CD4-positive, alpha-beta T cell treated with Interleukin-17A for 1 hour (primary cell): Measurements from ENCODE around the gene TMEM131.
"Not testable (repeated sequence)": the region's sequence is repeated elsewhere in the genome, so short reads cannot be mapped to it uniquely, and the experiment has no call there.

Experiments used
- DNase-seq: peaks from one replicate; pipeline ENCODE4 v3.0.0-alpha.2; 2020

Gene TMEM131

DNA sequence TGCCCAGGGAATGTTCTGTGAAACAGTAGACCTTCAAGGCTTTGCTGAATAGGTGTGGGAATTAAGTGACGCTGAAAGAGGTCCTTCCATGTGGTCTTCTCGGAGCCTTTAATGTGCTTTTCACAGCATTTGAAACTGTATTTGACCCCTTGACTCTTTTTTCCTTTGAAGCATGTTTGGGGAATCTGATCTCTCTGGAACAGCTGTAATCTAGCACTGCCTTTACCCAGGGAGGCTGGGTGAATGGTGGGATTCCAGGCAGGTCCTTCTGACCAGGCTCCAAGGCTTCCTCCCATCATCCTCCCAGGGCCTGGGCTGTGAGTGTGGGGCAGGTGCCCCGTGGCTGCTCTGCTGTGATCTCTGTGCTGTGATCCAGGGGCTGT is 278.1 kb downstream of the TMEM131 start:
- no peak for DNase-seq

DNA sequence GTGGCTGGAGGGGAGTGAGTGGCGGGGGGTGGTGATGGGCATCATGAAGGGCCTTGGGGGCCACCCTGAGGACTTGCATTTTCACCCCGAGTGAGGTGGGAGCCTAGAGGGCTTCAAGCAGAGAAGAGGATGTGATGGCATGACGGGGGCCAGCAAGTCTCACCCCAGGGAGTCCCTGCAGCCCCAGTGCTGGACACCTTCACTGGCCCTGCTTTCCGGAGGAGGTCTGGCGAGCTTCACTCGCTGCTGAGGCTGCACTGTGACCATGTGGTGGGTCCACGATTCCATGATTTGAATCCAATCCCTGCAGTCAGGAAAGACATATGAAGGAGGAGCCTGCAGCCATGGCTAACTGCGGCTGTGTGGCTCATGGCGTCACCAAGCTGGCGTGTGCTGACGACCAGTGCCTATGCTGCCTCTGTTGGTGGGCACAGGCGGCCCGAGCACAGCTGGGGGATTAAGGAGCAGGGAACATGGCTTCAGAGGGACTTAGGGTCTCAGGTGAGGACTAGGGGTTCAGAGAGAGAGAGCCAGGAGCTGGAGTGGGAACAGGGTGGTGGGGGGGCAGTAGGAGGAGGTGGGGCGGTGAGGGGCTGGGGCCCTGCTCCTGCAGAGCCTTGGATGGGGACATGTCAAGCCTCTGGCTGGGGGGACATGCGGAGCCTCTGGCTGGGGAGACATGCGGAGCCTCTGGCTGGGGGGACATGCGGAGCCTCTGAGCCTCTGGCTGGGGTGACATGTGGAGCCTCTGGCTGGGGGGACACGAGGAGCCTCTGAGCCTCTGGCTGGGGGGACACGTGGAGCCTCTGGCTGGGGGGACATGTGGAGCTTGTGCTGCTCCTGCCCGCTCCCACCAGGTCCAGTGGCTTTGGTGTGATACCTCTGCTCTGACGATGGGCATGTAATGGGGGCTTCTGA is 278.8 kb downstream of the TMEM131 start:
- DNase-seq: no peak

DNA sequence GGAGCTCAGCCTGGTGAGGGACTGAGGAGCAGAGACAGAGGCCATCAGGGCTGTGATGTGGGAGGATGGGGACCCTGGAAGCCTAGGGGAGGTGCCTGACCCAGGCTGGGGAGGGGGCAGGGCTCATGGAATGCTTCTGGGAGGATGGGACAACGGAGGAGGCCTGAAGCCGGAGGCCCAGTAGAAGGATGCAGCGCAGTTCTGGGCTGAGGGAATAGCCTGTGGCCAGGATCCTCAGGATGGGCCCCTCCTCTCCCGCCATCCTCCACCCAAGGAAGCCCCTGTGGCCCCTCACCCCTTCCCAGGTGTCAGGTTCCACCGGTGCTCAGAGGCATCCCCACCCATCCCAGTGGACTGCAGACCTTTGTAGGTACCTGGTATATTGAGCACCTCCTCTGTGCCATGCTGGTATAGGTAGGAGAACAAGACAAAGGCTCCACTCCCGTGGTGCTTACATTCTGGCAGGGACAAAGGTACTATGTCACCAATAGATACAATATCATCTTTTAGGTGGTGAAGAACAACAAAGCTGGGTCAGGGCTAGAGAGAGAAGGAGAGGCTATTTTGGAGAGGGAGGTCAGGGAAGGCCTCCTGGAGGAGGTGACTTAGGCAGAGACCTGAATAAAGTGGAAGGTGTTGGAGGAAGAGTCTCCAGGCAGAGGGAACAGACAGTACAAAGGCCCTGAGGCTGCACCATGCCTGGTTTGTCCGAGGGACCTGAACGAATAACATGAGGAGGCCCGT is 279.6 kb downstream of the TMEM131 start:
- no peak for DNase-seq

DNA sequence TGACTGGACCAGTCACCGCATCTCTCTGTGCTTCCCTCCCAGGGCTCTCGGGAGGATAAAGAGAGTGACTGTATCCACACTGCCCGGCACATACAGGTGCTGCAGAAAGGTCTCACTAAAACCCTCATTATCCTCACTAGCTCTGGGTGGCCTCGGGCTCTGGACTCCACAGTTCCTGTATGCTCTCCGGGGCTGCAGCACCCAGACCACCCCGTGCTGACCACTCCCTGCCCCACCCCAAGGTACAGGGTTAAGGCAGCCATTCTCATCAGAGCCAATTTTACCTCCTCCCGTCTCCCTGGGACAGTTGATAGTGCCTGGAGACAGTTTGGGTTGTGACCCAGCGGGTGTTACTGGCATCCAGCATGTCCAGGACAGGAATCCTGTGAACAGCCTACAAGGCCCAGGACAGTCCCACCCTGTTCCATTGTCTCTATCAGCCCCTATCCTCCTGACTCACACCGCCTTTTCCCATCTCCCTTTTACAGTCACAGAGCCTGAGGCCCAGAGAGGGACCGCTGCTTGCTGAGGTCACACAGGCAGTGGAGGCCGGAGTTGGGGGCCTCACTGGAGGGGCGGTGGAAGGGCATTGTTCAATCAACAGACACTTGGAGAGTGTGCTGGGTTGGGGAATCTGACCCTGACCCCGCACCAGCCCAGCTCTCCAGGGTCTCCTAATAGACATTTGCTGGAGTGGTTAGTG is 280.6 kb downstream of the TMEM131 start:
- DNase-seq: no peak

DNA sequence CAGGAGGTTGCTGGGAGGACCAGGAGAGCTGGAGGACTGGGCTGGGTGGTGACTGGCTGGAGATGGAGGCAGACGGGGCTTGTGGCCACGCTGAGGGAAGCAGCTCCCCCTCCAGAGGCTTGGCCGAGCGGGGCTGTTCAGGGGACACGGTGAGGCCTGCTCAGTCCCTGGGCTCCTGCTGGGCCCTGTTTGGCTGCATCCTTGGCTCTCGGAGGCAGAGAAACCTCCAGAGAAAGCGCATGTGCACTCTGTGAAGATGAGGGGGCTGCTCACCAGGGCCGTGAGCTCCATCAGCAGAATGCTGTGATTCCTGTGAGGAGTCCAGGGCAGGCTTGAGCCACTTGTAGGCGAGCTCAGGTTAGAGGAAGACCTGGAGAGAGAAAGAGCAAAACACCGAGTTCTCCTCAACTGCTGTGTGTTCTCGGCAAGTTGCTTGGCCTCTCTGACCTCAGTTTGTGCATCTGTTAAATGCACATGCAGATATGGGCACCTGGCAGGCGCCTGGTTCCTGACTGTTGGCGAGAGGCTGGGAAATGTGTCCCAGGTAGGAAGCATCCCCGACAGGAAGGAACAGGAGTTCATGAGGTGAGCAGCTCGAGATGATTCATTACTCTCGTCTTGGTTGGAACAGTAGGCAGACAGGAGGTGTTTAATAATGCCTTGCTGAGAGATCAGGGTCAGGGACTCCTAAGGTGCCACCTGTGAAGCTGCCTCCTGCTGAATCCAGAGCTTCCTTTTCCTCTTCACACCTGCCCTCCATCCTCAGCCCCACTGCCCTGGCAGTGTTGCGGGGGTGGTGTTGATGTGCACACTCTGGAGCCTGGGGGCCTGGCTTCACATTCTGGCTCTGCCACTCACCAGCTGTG is 281.4 kb downstream of the TMEM131 start:
- DNase-seq: no peak

DNA sequence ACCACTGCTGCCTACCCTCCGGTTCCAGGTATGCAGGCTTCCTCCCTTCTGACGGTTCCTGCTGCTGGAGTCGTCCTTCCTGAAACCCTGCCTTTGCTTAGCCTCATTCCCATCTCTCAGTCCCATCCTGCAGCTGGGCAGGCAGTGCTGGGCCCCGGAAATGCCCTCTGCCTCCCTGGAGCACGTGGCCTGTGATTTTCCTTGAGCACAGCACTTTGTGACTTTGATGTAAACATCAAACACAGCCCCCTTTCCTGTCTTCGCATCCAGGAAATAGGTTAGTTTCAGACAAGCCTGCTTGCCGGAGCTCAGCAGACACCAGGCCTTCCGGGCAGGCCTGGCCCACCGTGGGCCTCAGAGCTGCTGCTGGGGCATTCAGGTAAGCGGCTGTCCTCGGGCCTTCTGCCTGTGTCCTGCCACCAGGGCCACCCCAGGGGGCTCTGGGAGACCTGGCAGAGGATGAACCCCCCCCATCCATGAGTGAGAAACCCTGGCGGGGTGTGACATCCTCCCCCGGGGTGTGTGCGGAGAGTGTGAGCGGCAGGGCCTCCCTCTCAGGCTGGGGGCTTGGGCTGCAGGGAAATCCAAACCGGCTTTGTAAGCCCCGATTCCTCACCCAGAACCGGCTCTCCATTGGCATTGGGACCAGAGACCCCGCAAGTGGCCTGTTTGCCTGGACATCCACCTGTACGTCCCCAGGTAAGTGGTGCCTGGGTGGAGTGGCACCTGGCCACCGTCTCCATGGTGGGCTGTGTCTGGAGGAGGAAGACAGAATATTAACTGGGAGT is 282.3 kb downstream of the TMEM131 start, which contains the start of gene ZAP70:
TSS of gene ZAP70 (plus strand) at position 281 of the 788 bp plus-strand sequence. CDS start 10,461 bp downstream, outside the sequence.
- DNase-seq: peak; percentile 74

DNA sequence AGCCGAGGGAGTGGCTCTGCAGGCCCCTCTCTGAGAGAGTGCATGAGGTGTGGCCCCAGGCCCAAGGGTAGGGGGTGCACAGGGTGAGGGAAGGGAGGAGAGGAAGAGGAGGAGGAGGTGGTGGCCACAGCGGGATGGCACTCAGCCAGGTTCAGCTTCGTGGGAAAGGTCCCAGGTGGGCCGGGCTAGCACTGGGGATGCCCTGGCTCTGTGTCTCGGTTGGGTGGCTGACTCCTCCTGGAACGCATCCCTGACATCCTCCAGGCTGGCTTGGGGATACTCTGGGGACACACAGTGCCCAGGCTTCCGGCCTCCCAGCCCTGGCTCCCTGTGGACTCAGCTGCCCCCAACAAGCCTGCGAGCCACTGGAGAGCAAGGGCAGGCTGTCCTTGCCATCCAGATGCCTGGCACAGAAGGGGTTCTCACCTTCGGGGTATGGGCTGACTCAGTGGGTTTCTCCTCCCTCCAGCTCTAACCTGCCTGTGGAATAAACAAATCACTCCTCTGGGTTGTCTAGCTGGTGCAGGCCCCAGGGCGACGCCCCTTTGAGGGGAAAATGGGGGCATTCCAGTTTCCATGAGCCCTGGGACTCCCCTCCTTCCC is 283.0 kb downstream of the TMEM131 start:
- DNase-seq: peak; percentile 38

DNA sequence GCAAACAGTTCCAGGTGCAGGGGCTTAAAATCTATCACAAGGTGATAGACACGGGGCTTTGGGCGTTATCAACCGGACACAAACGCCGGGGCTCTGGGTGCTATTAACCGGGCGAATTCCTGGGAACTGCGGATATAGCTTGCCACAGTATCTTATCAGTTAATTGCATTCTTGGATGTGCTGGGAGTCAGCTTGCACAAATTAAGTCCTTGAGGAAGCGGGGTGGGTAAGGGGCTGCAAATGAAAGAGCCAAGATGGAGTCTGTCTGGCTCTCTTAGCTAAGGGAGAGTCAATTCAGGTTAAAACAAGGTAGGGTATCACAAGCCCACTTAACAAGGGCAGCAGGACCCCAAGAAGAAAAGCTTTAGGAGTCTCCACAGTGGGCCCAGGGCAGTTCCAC is 283.6 kb downstream of the TMEM131 start:
- not testable (repeated sequence) for DNase-seq

DNA sequence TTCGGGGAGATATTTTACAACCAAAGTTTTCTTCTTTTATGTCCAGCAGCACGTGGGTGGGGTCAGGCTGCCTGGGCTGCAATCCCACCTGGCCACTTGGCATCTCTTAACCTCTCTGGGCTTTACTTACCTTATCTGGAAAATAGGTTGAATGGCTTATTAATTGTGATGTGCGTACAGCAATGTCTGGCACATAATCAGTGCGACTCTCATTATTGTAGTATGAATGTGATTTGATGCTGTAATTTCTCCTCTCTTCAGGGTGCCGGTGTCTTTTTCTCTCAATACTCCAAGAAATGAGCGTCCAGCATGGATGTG is 284.4 kb downstream of the TMEM131 start:
- no peak for DNase-seq

DNA sequence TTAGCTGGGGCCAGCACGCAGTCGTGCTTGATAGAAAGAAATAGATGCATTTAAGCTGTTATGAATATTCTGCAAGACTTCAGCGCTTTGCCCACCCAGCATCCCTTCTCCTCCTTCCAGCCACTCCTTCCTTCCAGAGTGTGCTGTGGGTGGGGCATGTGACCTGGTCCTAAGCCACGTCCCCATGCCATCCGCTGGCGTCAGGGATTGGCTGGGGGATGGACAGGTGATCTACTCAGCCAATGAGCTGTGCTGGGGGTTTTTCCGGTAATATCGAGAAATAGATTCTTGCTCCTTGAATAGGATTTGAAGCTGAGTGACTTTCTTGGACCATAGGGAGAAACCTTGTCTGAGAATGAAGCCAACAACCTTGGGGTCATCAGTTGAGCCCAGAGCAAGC is 287.1 kb downstream of the TMEM131 start:
- no peak for DNase-seq

DNA sequence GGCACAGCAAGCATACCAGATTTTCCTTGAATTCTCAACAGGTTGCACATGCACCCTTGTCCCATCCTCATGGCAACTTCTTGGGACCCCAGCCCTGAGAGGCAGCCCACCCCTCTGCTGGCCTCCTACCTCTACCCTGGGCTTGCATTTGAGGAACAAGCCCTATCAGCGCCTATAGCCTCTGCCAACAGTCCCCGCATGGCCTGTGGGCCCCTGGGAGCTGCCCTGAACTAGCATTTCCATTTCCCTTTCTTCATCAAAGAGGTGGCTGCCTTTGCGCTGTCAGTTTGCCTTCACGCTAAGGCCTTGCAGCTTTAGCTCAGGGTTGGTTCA is 287.7 kb downstream of the TMEM131 start:
- no peak for DNase-seq

DNA sequence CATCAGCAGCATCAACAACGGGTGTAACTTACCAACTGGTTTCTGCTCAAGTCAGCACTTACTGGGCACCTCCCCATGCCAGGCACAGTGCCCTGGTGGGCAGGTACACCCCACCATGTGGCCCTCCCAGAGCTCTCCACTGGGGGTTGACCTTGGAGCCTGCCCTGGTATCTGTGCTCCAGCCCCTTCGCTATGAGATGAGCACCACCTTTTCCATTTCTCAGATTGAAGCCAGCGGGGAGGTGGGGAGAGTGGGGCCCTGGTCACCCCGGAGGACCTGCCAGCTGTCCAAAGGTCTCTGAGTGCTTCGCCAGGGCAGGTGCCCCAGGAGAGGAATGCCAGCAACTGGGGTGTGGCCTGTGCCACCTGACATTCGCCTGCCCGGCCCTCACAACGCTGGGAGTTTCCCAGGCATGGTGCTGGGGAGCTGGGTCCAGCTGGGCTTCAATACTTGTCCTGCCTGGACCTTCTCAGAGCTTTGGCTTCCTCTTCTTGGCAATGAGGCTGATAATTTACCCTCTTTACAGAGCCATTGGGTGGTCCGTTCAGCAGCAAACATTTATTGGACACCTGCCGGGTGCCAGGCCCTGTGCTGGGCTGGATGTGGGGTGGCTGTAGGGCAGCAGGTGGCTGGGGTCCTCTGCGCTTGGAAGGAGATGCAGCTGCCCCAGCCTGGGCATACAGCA is 288.2 kb downstream of the TMEM131 start:
- no peak for DNase-seq

DNA sequence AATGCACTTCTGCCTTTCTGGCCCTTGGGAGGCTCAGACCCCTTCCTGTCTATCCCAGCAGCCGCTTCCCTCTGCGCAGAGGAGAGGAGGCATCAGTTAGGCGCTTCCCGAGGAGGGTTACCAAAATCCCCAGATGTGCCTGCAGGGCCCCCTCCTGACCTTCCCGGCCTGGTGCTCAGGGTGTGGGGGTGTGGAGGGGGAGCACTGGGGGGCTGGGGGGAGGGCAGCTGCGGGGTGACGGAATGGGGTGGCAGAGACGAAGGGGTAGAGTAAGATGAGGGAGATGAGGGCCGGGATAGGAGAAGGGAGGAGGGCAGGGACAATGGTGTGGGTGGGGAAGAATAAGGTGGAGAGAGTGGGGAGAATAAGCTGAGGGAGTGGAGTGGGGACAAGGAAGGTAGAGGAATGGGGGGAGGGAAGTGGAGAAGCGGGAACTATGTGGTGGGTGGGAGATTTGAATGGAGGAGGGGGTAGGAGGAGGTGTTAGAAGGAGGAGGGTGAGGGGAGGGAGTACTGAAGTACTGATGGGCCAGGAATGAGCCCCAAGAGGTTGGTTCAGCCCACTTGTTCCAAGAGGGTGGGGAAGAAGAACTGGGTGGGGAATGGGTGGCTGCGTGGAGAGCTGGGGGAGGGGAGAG is 288.9 kb downstream of the TMEM131 start:
- DNase-seq: no peak
